C4-2B (cell line): ENCODE data around the gene CPEB4.

Experiments
- CTCF ChIP-seq: fragments of 450-650 bp; conservative IDR thresholded peaks from 2 replicates; pipeline ENCODE4 v1.5.1; 2017; ENCODE audit warnings: mild to moderate bottlenecking
- ZFX ChIP-seq: fragments of 450-650 bp; IDR thresholded peaks from 2 replicates; pipeline ENCODE4 v1.6.1; 2017

- TF ChIP-seq CTCF (no peak), ZFX (no peak)
Observed at GRCh38 chr5:173869316-173869715, 18.8 kb upstream of the CPEB4 start.
